Activated naive CD8-positive, alpha-beta T cell (primary cell): ENCODE results near the gene GASK1A.

Experiments
- H3K27ac Mint-ChIP-seq: one replicate; pipeline ENCODE4 v1.8.0; 2021; ENCODE audit warnings: mixed read lengths
- H3K27me3 Mint-ChIP-seq: one replicate; pipeline ENCODE4 v1.8.0; 2021; ENCODE audit warnings: mixed read lengths
- H3K36me3 Mint-ChIP-seq: one replicate; pipeline ENCODE4 v1.8.0; 2021; ENCODE audit warnings: mixed read lengths
- H3K4me1 Mint-ChIP-seq: one replicate; pipeline ENCODE4 v1.8.0; 2021; ENCODE audit warnings: low read depth, mixed read lengths
- H3K4me3 Mint-ChIP-seq: one replicate; pipeline ENCODE4 v1.8.0; 2021; ENCODE audit warnings: mild to moderate bottlenecking, mixed read lengths
- H3K9me3 Mint-ChIP-seq: one replicate; pipeline ENCODE4 v1.8.0; 2021; ENCODE audit warnings: low read depth, mixed read lengths

The GASK1A gene

GRCh38 chr3:43025423-43025822 lies 46.3 kb downstream of the GASK1A start:
- Mint-ChIP-seq H3K9me3 (peaks cover 3% of the 10 kb centered on the region), H3K4me3 (no peak overlapping the region), H3K36me3 (no peaks in the 10 kb centered on the region), H3K27me3 (no peaks in the 10 kb centered on the region), H3K4me1 (peaks cover 76% of the 10 kb centered on the region), H3K27ac (peak overlapping the region; percentile 19)

- Mint-ChIP-seq H3K4me1 (peaks cover 51% of the 10 kb centered on the region), H3K27me3 (no peaks in the 10 kb centered on the region), H3K27ac (no peak overlapping the region)
These were observed 48.9 kb downstream of the GASK1A start for GRCh38 chr3:43028001-43028400.

DNA sequence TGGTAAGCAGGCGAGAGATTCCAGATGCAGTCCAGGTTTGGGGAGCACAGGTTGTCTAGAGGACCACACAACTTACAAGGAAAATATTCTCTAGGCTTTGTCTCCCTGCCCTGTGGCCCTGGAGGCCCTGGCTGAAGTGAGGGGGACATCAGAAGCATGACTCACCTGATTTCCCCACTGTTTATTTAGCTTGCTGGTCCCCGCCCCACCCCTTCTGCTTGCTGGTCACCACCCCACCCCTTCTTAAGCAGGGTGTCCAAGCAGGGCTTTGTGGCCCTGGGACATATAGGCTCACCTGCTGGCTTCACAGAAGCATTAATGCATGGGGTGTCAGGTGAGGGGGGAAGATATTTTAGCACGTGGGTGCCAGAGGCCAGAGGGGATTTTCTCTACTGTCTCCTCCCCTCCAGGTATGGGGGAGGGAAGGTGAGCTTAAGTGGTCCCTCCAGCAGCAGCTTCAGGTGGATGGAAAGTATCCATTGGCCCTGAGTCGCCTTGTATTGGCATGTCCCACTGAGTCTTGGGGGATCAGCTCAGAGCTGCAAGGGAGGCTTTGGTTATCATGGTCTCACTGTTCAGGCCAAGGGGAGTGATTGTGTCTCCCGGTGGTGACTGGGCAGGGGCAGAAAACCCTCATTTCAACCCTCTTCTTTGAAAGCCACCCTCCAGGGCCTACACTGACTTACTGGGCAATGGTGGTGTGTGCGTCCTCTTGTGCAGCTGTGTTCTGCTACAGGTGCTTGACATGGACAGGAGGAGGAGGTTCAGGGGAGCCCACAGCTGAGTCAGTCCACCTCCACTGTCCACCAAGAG lies 49.8 kb downstream of the GASK1A start:
- Mint-ChIP-seq H3K27me3 (no peaks in the 10 kb centered on the region), H3K4me1 (peaks cover 43% of the 10 kb centered on the region), H3K9me3 (peaks cover 3% of the 10 kb centered on the region), H3K36me3 (no peaks in the 10 kb centered on the region), H3K4me3 (no peak overlapping the region), H3K27ac (no peak overlapping the region)

More at GRCh38 chr3:43028001-43028400, 48.9 kb downstream of the GASK1A start:
- Mint-ChIP-seq H3K9me3 (peaks cover 3% of the 10 kb centered on the region), H3K36me3 (no peaks in the 10 kb centered on the region), H3K4me3 (no peak overlapping the region)

DNA sequence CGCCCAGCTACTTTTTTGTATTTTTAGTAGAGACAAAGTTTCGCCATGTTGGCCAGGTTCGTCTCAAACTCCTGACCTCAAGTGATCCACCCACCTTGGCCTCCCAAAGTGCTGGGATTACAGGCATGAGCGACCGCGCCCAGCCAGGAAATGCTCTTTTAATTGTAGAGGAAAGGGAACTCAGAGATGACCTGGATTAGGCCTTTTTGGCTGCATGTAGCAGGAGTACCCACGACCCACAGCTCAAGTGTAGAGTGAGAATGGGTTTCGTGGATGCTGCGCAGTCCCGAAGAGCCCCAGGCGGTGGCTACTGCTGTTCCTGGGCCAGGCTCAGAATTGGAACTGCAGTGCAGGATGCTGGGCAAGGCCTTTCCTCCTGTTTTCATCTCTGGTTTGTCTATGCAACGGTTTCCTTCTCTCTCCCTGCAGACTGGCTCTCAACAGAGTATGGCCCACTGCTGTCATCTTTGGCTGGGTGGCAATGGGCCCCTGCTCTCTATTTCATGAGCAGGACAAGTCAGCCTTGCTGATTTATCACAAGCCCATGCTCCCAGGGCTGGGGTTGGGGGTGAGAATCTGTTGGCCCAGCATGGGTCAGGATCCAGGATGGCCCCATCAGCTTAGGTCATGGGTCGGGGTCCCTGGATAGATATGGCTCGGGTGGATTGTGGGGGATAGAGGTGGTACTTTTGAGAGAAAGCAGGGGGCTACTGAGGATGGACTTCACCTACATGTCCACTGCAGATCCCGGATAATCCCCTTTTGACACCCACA lies 51.2 kb downstream of the GASK1A start:
- Mint-ChIP-seq H3K27ac (no peak overlapping the region), H3K27me3 (no peaks in the 10 kb centered on the region), H3K4me3 (no peak overlapping the region), H3K4me1 (peaks cover 28% of the 10 kb centered on the region), H3K9me3 (peaks cover 3% of the 10 kb centered on the region), H3K36me3 (no peaks in the 10 kb centered on the region)

- Mint-ChIP-seq H3K4me1 (peaks cover 17% of the 10 kb centered on the region), H3K9me3 (peaks cover 3% of the 10 kb centered on the region), H3K27me3 (no peaks in the 10 kb centered on the region), H3K27ac (no peak overlapping the region), H3K36me3 (no peaks in the 10 kb centered on the region), H3K4me3 (no peak overlapping the region)
These were observed 52.4 kb downstream of the GASK1A start for GRCh38 chr3:43031485-43031884.

- peaks cover 2% of the 10 kb centered on the region for H3K9me3 Mint-ChIP-seq
- H3K36me3 Mint-ChIP-seq: no peaks in the 10 kb centered on the region
- H3K27me3 Mint-ChIP-seq: no peaks in the 10 kb centered on the region
- no peak overlapping the region for H3K4me3 Mint-ChIP-seq
- no peak overlapping the region for H3K27ac Mint-ChIP-seq
- H3K4me1 Mint-ChIP-seq: peaks cover 14% of the 10 kb centered on the region
These were observed 52.9 kb downstream of the GASK1A start for GRCh38 chr3:43031889-43032545.

GRCh38 chr3:43032646-43033628 lies 53.8 kb downstream of the GASK1A start:
- Mint-ChIP-seq H3K9me3 (no peaks in the 10 kb centered on the region), H3K27me3 (no peaks in the 10 kb centered on the region), H3K36me3 (no peaks in the 10 kb centered on the region), H3K27ac (no peak overlapping the region), H3K4me1 (peaks cover 17% of the 10 kb centered on the region), H3K4me3 (no peak overlapping the region)

- peaks cover 22% of the 10 kb centered on the region for H3K4me1 Mint-ChIP-seq
- no peaks in the 10 kb centered on the region for H3K27me3 Mint-ChIP-seq
- no peaks in the 10 kb centered on the region for H3K36me3 Mint-ChIP-seq
- no peak overlapping the region for H3K4me3 Mint-ChIP-seq
- no peaks in the 10 kb centered on the region for H3K9me3 Mint-ChIP-seq
- no peak overlapping the region for H3K27ac Mint-ChIP-seq
These were observed 55.1 kb downstream of the GASK1A start for GRCh38 chr3:43034200-43034599.

- H3K4me1 Mint-ChIP-seq: peaks cover 16% of the 10 kb centered on the region
- H3K36me3 Mint-ChIP-seq: no peaks in the 10 kb centered on the region
- no peak overlapping the region for H3K4me3 Mint-ChIP-seq
- no peaks in the 10 kb centered on the region for H3K27me3 Mint-ChIP-seq
- no peak overlapping the region for H3K27ac Mint-ChIP-seq
- no peaks in the 10 kb centered on the region for H3K9me3 Mint-ChIP-seq
These were observed 55.8 kb downstream of the GASK1A start for GRCh38 chr3:43034911-43035310.

GRCh38 chr3:43035801-43036365 lies 56.8 kb downstream of the GASK1A start:
- Mint-ChIP-seq H3K27me3 (no peaks in the 10 kb centered on the region), H3K27ac (no peak overlapping the region), H3K4me1 (peaks cover 14% of the 10 kb centered on the region), H3K9me3 (no peaks in the 10 kb centered on the region), H3K36me3 (no peaks in the 10 kb centered on the region), H3K4me3 (no peak overlapping the region)

- H3K4me1 Mint-ChIP-seq: peaks cover 14% of the 10 kb centered on the region
- H3K4me3 Mint-ChIP-seq: no peak overlapping the region
- H3K27me3 Mint-ChIP-seq: no peaks in the 10 kb centered on the region
- no peak overlapping the region for H3K27ac Mint-ChIP-seq
- H3K9me3 Mint-ChIP-seq: no peaks in the 10 kb centered on the region
- H3K36me3 Mint-ChIP-seq: no peaks in the 10 kb centered on the region
These were observed 57.7 kb downstream of the GASK1A start for GRCh38 chr3:43036621-43037423.

DNA sequence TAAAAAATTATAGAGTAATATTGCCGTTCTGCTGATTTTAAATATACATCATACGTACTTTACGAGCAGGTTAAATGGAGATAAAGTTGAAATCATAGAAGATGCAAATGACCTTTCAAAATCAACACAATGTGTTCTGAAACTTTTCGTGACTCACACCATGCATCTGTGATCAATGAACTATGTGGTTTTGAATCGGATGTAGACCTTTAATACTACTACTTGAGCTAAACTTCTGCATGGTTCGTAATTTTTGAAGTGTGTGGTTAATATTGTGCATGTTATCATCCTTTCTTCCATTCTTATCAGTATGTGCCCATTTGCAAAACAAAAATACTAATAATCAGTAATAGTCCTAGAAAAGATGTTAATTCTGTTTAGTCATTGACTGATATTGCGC lies 58.9 kb downstream of the GASK1A start:
- Mint-ChIP-seq H3K36me3 (no peaks in the 10 kb centered on the region), H3K27me3 (no peaks in the 10 kb centered on the region), H3K9me3 (no peaks in the 10 kb centered on the region), H3K4me3 (no peak overlapping the region), H3K4me1 (peaks cover 14% of the 10 kb centered on the region), H3K27ac (no peak overlapping the region)

DNA sequence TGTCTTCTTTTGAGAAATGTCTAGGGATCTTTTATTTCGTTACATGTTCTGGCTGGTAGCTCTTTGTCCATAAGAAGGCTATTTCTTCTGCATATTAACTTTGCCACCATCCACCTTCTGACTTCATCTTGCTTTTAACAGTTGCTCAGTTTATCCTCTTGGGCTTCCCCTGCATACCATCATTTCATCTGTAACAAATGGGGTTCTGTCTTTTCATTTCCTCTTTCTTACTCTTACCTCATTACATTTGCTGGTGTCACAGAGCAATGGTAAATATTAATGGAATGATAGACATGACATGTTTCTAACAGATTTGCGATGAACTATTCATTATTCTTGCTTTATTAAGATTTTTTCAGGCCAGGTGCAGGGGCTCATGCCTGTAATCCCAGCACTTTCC lies 62.4 kb downstream of the GASK1A start:
- peaks cover 3% of the 10 kb centered on the region for H3K36me3 Mint-ChIP-seq
- no peaks in the 10 kb centered on the region for H3K27me3 Mint-ChIP-seq
- no peak overlapping the region for H3K4me3 Mint-ChIP-seq
- no peak overlapping the region for H3K27ac Mint-ChIP-seq
- no peaks in the 10 kb centered on the region for H3K9me3 Mint-ChIP-seq
- peaks cover 14% of the 10 kb centered on the region for H3K4me1 Mint-ChIP-seq
